Astrocyte (in vitro differentiated cells and primary cell): ENCODE measurements around the gene USP19. TPM values are rescaled to one million over a fixed set of nuclear protein-coding genes. Genes with fewer than 3 reads are reported as not detected.

Source experiments
- DNase-seq: peaks from one replicate; pipeline ENCODE4 v3.0.0-alpha.2; 2010; ENCODE audit warnings: low read depth
- FAIRE-seq: peaks from 2 replicates; lab custom pipeline; 2011; peaks lifted over from hg19 to GRCh38; lab: Jason Lieb, UNC
- H2AFZ ChIP-seq: 2 replicates; pipeline ENCODE4 v1.6.0; 2012; ENCODE audit warnings: low read depth, low read length, inconsistent platforms
- H3K27ac ChIP-seq: 2 replicates; pipeline ENCODE4 v1.5.1; 2011; ENCODE audit warnings: low read depth, low read length, inconsistent platforms
- H3K27me3 ChIP-seq: 2 replicates; pipeline ENCODE4 v1.6.0; 2011; ENCODE audit warnings: low read length, inconsistent platforms; ENCODE audit not compliant: insufficient read depth
- H3K36me3 ChIP-seq: 2 replicates; pipeline ENCODE4 v1.5.1; 2011; ENCODE audit warnings: low read length, inconsistent platforms; ENCODE audit not compliant: insufficient read depth
- H3K4me1 ChIP-seq: 2 replicates; pipeline ENCODE4 v1.5.1; 2011; ENCODE audit warnings: low read length, inconsistent platforms; ENCODE audit not compliant: insufficient read depth
- H3K4me2 ChIP-seq: 2 replicates; pipeline ENCODE4 v1.6.0; 2012; ENCODE audit warnings: low read length, inconsistent platforms
- H3K4me3 ChIP-seq: 2 replicates; pipeline ENCODE4 v1.5.1; 2011; ENCODE audit warnings: low read depth, mild to moderate bottlenecking, low read length, inconsistent platforms; ENCODE audit not compliant: insufficient read depth
- H3K79me2 ChIP-seq: 2 replicates; pipeline ENCODE4 v1.6.0; 2012; ENCODE audit warnings: mild to moderate bottlenecking, low read length, inconsistent platforms; ENCODE audit not compliant: insufficient read depth
- H3K9ac ChIP-seq: 2 replicates; pipeline ENCODE4 v1.6.0; 2012; ENCODE audit warnings: mild to moderate bottlenecking, low read length, inconsistent platforms
- H3K9me3 ChIP-seq: 2 replicates; pipeline ENCODE4 v1.5.1; 2012; ENCODE audit warnings: low read depth, mild to moderate bottlenecking, low read length, inconsistent platforms; ENCODE audit not compliant: insufficient read depth
- H4K20me1 ChIP-seq: 2 replicates; pipeline ENCODE4 v1.6.0; 2012; ENCODE audit warnings: low read length, inconsistent platforms; ENCODE audit not compliant: insufficient read depth
- H3K27ac Mint-ChIP-seq: one replicate; pipeline ENCODE4 v1.8.0; 2021; ENCODE audit warnings: mild to moderate bottlenecking, mixed read lengths; ENCODE audit not compliant: unreplicated experiment
- H3K27me3 Mint-ChIP-seq: one replicate; pipeline ENCODE4 v1.8.0; 2021; ENCODE audit warnings: low read depth, mixed read lengths; ENCODE audit not compliant: unreplicated experiment
- H3K36me3 Mint-ChIP-seq: one replicate; pipeline ENCODE4 v1.8.0; 2021; ENCODE audit warnings: low read depth, mixed read lengths; ENCODE audit not compliant: unreplicated experiment
- H3K4me1 Mint-ChIP-seq: one replicate; pipeline ENCODE4 v1.8.0; 2021; ENCODE audit warnings: low read depth, mixed read lengths; ENCODE audit not compliant: unreplicated experiment
- H3K4me3 Mint-ChIP-seq: one replicate; pipeline ENCODE4 v1.8.0; 2021; ENCODE audit warnings: mild to moderate bottlenecking, moderate library complexity, mixed read lengths; ENCODE audit not compliant: unreplicated experiment
- H3K9me3 Mint-ChIP-seq: one replicate; pipeline ENCODE4 v1.8.0; 2021; ENCODE audit warnings: mild to moderate bottlenecking, mixed read lengths; ENCODE audit not compliant: unreplicated experiment
- CTCF ChIP-seq: IDR thresholded peaks from 2 replicates; pipeline ENCODE4 v1.5.1; 2011; ENCODE audit warnings: low read depth, mild to moderate bottlenecking, inconsistent platforms, low read length, moderate library complexity; ENCODE audit not compliant: insufficient read depth
- EZH2 ChIP-seq: IDR thresholded peaks from 2 replicates; pipeline ENCODE4 v1.6.1; 2012; ENCODE audit warnings: mild to moderate bottlenecking, low read length, inconsistent platforms; ENCODE audit not compliant: insufficient read depth
- total RNA-seq: library from RNA; stranded (reverse); gene quantifications from 2 replicates; pipeline ENCODE4 v1.2.1, GENCODE V29; 2021

The USP19 gene
- total RNA-seq, 1 donor from 2014 or later = 28.7 TPM

- DNase-seq = peak; percentile 16
- Histone ChIP-seq H3K27ac (peak within 1 kb of the TSS; percentile 47), H3K4me3 (peak within 1 kb of the TSS; percentile 72), H2AFZ (peak within 1 kb of the TSS; percentile 97), H3K4me1 (peaks cover 17% of the 10 kb centered on the region), H4K20me1 (peaks cover 18% of the 10 kb centered on the region), H3K9me3 (no peaks in the 10 kb centered on the region), H3K36me3 (peaks cover 6% of the 10 kb centered on the region), H3K79me2 (peaks cover 30% of the 10 kb centered on the region), H3K4me2 (peak within 1 kb of the TSS; percentile 86), H3K27me3 (no peaks in the 10 kb centered on the region), H3K9ac (peak within 1 kb of the TSS; percentile 89)
- Mint-ChIP-seq H3K36me3 (peaks cover 9% of the 10 kb centered on the region), H3K4me1 (peaks cover 11% of the 10 kb centered on the region), H3K9me3 (no peaks in the 10 kb centered on the region), H3K27ac (peak within 1 kb of the TSS; percentile 91), H3K27me3 (no peaks in the 10 kb centered on the region), H3K4me3 (peak within 1 kb of the TSS; percentile 95)
- no peak for FAIRE-seq
- TF ChIP-seq EZH2 (no peak), CTCF (no peak)
Measured at GRCh38 chr3:49165771-49166751, 45.4 kb upstream of the USP19 start, which contains the start of gene CCDC71. Gene CCDC71 (minus strand): TSS chr3:49166331. CDS start chr3:49164208, 2,123 bp downstream.

GRCh38 chr3:49164983-49165720, 44.5 kb upstream of the USP19 start:
- Mint-ChIP-seq H3K4me3 (peak overlapping the region; percentile 95), H3K4me1 (peaks cover 9% of the 10 kb centered on the region), H3K27me3 (no peaks in the 10 kb centered on the region), H3K9me3 (no peaks in the 10 kb centered on the region), H3K27ac (peak overlapping the region; percentile 91), H3K36me3 (peaks cover 9% of the 10 kb centered on the region)
- H3K27ac ChIP-seq = peak overlapping the region; percentile 47
- H3K79me2 ChIP-seq = peaks cover 30% of the 10 kb centered on the region
- H3K4me1 ChIP-seq = peaks cover 12% of the 10 kb centered on the region
- no peaks in the 10 kb centered on the region for H3K27me3 ChIP-seq
- no peaks in the 10 kb centered on the region for H3K9me3 ChIP-seq
- FAIRE-seq (peak; percentile 37), DNase-seq (no peak)
- H2AFZ ChIP-seq = no peak overlapping the region
- peak overlapping the region; percentile 72 for H3K4me3 ChIP-seq
- TF ChIP-seq EZH2 = no peak
- no peak for TF ChIP-seq CTCF
- H3K9ac ChIP-seq = peak overlapping the region; percentile 89
- H3K36me3 ChIP-seq = peaks cover 6% of the 10 kb centered on the region
- peak overlapping the region; percentile 86 for H3K4me2 ChIP-seq
- H4K20me1 ChIP-seq = peaks cover 18% of the 10 kb centered on the region
